Hepatocyte (in vitro differentiated cells): ENCODE measurements around the gene TIMP4.

Experiments
- CTCF ChIP-seq: fragments of 200-600 bp; sonication (generic); IDR thresholded peaks from 2 replicates; pipeline ENCODE4 v1.5.1; 2016; ENCODE audit warnings: antibody characterized with exemption, mild to moderate bottlenecking; ENCODE audit not compliant: poor library complexity
- EZH2 ChIP-seq: fragments of 200-600 bp; sonication (generic); IDR thresholded peaks from 2 replicates; pipeline ENCODE4 v1.6.1; 2016; ENCODE audit warnings: antibody characterized with exemption, mild to moderate bottlenecking, borderline replicate concordance
- EZH2phosphoT487 ChIP-seq: fragments of 200-600 bp; sonication (generic); IDR thresholded peaks from one replicate; pipeline ENCODE4 v1.6.1; 2018; ENCODE audit warnings: antibody characterized with exemption, mild to moderate bottlenecking, low read depth, moderate library complexity; ENCODE audit not compliant: unreplicated experiment, severe bottlenecking

- TF ChIP-seq CTCF (no peak), EZH2 (no peak), EZH2phosphoT487 (no peak)
These were observed 38.0 kb upstream of the TIMP4 start for GRCh38 chr3:12196684-12197083.
